Caco-2 (cell line): ENCODE measurements around the gene GNL2. TPM values are rescaled to one million over a fixed set of nuclear protein-coding genes. Genes with fewer than 3 reads are reported as not detected.
"Not testable (repeated sequence)": the region's sequence is repeated elsewhere in the genome, so short reads cannot be mapped to it uniquely, and the experiment has no call there.

Source experiments
- BruUV-seq: library from RNA; stranded (reverse); fragments of 400-500 nt; replicated peaks from 2 replicates; lab custom pipeline; 2021; lab: Mats Ljungman, UMichigan
- CTCF ChIA-PET: fragments of 300-600 bp; sonication (Branson Sonifier 250); formaldehyde crosslinking; loops from one replicate; lab custom pipeline; 2022; ENCODE audit warnings: antibody characterized with exemption; lab: Charles Lee
- POLR2A ChIA-PET: fragments of 300-600 bp; sonication (Branson Sonifier 250); formaldehyde crosslinking; loops from one replicate; lab custom pipeline; 2022; ENCODE audit warnings: antibody characterized with exemption; lab: Charles Lee
- DNase-seq, 2 experiments: peaks; one replicate each; pipeline versions ENCODE4 v3.0.0 to v3.0.0-alpha.2; 2020 to 2022
- H3K27me3 ChIP-seq: replicated peaks from 2 replicates; pipeline ENCODE4 v1.6.0; 2011; ENCODE audit warnings: low read length; ENCODE audit not compliant: control insufficient read depth, insufficient read depth
- H3K36me3 ChIP-seq: 2 replicates; pipeline ENCODE4 v1.5.1; 2011; ENCODE audit warnings: low read length; ENCODE audit not compliant: control insufficient read depth, insufficient read depth
- H3K4me1 ChIP-seq: fragments of 250-450 bp; sonication (Bioruptor Pico); 2 replicates; pipeline ENCODE4 v1.5.1; 2020; ENCODE audit warnings: mild to moderate bottlenecking
- H3K4me3 ChIP-seq: 2 replicates; pipeline ENCODE4 v1.5.1; 2011; ENCODE audit warnings: low read depth, mild to moderate bottlenecking, control low read depth, low read length
- H3K9me3 ChIP-seq: fragments of 250-450 bp; sonication (Bioruptor Pico); 2 replicates; pipeline ENCODE4 v1.5.1; 2020; ENCODE audit warnings: mild to moderate bottlenecking, moderate library complexity
- H3K27ac Mint-ChIP-seq: one replicate; pipeline ENCODE4 v1.8.0; 2022; ENCODE audit warnings: mixed read lengths; ENCODE audit not compliant: unreplicated experiment
- H3K27me3 Mint-ChIP-seq: one replicate; pipeline ENCODE4 v1.8.0; 2022; ENCODE audit warnings: mixed read lengths; ENCODE audit not compliant: insufficient read depth, unreplicated experiment
- H3K36me3 Mint-ChIP-seq: one replicate; pipeline ENCODE4 v1.8.0; 2022; ENCODE audit warnings: mild to moderate bottlenecking, mixed read lengths; ENCODE audit not compliant: insufficient read depth, unreplicated experiment
- H3K4me1 Mint-ChIP-seq: one replicate; pipeline ENCODE4 v1.8.0; 2022; ENCODE audit warnings: low read depth, mixed read lengths; ENCODE audit not compliant: unreplicated experiment
- H3K4me3 Mint-ChIP-seq: one replicate; pipeline ENCODE4 v1.8.0; 2022; ENCODE audit warnings: mild to moderate bottlenecking, moderate library complexity, mixed read lengths; ENCODE audit not compliant: unreplicated experiment
- H3K9me3 Mint-ChIP-seq: one replicate; pipeline ENCODE4 v1.8.0; 2022; ENCODE audit warnings: mixed read lengths; ENCODE audit not compliant: unreplicated experiment
- CTCF ChIP-seq, 2 experiments: fragments of 200-600 bp in 1 of 2; IDR thresholded peaks; 1 replicate in 1 of 2; 2 replicates in 1 of 2; pipeline versions ENCODE4 v1.5.1 to v1.8.0; 2011 to 2022; ENCODE audit warnings: antibody characterized with exemption in 1 of 2, control low read depth in 1 of 2, inconsistent platforms in 1 of 2, low read depth in 1 of 2, low read length in 1 of 2, mild to moderate bottlenecking in 1 of 2, moderate library complexity in 1 of 2; ENCODE audit not compliant: insufficient read depth in 1 of 2, severe bottlenecking in 1 of 2, unreplicated experiment in 1 of 2
- intact Hi-C: fragments of 100-400 bp; cut with micrococcal nuclease; formaldehyde crosslinking; loops from one replicate; pipeline ENCODE4 v1.10.0; 2022; ENCODE audit not compliant: unreplicated experiment
- total RNA-seq: library from RNA; stranded (reverse); gene quantifications from 2 replicates; pipeline ENCODE4 v1.2.3, GENCODE V29; 2022

GNL2 gene
- total RNA-seq, 1 experiment from 2014 or later, result 51.6 TPM

GRCh38 chr1:37545019-37545418, 50.7 kb downstream of the GNL2 start:
- H3K36me3 Mint-ChIP-seq, result peaks cover 59% of the 10 kb centered on the region
- H3K9me3 Mint-ChIP-seq, result no peaks in the 10 kb centered on the region
- Histone ChIP-seq H3K4me3 (no peak overlapping the region), H3K27me3 (no peaks in the 10 kb centered on the region), H3K36me3 (no peaks in the 10 kb centered on the region), H3K4me1 (no peaks in the 10 kb centered on the region), H3K9me3 (no peaks in the 10 kb centered on the region)
- ChIA-PET CTCF (no interaction called here), POLR2A (no interaction called here)
- no peak overlapping the region for H3K4me3 Mint-ChIP-seq
- H3K4me1 Mint-ChIP-seq, result no peaks in the 10 kb centered on the region
- DNase-seq, result no peak
- no TSS peak for BruUV-seq
- H3K27me3 Mint-ChIP-seq, result no peaks in the 10 kb centered on the region
- no peak for TF ChIP-seq CTCF (IDR thresholded peaks at IDR 0.05; ENCODE audit: insufficient read depth in 1 of 2, low read depth in 1 of 2, low read length in 1 of 2, severe bottlenecking in 1 of 2, unreplicated experiment in 1 of 2)
- no peak overlapping the region for H3K27ac Mint-ChIP-seq
- intact Hi-C loops, result no loop called here

DNA sequence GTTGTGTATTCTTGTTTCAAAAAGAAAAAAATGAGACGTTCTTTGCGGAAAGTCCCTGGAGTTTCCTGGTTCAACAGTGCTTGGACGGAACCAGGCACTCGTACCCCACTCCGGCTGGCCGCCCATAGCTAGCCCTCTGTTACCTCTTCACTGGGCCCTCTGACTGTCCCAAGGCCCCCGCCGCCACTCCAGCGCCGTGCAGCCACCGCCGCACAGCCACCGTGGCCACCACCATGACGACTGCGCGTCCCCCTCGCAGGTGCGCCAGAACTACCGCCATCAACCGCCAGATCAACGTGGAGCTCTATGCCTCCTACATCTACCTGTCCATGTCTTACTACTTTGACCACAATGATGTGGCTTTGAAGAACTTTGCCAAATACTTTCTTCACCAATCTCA, 51.2 kb downstream of the GNL2 start:
- H3K9me3 Mint-ChIP-seq, result no peaks in the 10 kb centered on the region
- ChIA-PET CTCF (no interaction called here), POLR2A (no interaction called here)
- no peak overlapping the region for H3K4me3 ChIP-seq
- no peak for DNase-seq
- no peak overlapping the region for H3K4me3 Mint-ChIP-seq
- H3K4me1 ChIP-seq, result no peaks in the 10 kb centered on the region
- no peak for TF ChIP-seq CTCF (IDR thresholded peaks at IDR 0.05; ENCODE audit: insufficient read depth in 1 of 2, low read depth in 1 of 2, low read length in 1 of 2, severe bottlenecking in 1 of 2, unreplicated experiment in 1 of 2)
- no peaks in the 10 kb centered on the region for H3K36me3 ChIP-seq
- H3K4me1 Mint-ChIP-seq, result no peaks in the 10 kb centered on the region
- BruUV-seq, result no TSS peak
- H3K36me3 Mint-ChIP-seq, result peaks cover 54% of the 10 kb centered on the region
- no peaks in the 10 kb centered on the region for H3K27me3 ChIP-seq
- intact Hi-C loops, result no loop called here
- H3K27ac Mint-ChIP-seq, result no peak overlapping the region
- H3K27me3 Mint-ChIP-seq, result no peaks in the 10 kb centered on the region
- no peaks in the 10 kb centered on the region for H3K9me3 ChIP-seq

DNA sequence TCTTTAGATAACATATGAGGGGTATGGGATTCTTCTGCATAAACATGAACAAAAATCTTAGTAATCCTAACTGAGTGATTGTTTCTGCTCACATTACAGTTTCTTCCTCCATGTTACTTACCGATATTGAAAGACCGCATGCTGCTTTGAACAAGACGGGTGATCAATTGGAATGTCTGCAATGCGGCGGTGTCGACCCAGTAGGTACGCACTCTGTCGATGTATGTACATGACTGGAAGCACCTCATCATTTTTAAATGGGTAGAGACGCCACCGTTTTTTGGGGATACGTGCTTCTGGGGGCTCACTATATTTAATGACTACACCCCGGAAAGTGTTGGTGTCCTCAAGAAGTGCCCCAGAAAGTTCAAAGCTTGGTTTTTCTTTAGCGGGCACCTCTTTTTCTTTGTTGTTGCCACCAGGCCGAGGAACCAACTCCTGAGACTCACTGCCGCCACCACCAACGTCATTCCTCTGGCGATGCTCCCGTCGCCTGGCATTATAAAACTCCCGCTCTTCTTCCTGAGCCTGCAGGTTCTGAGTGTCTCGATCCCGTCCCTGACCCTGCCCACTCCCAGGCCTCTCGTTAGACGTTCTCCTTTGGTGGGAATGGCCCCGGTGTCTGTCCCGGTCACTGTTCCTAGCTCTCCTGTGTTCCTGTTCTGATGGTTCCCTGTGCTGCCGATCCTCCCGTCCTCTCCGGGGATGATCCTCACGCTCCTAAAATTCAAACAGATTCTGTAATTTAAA, 55.5 kb downstream of the GNL2 start:
- no peaks in the 10 kb centered on the region; the same call in 1 of the 2 replicates for H3K36me3 ChIP-seq
- POLR2A ChIA-PET, result no interaction called here

DNA sequence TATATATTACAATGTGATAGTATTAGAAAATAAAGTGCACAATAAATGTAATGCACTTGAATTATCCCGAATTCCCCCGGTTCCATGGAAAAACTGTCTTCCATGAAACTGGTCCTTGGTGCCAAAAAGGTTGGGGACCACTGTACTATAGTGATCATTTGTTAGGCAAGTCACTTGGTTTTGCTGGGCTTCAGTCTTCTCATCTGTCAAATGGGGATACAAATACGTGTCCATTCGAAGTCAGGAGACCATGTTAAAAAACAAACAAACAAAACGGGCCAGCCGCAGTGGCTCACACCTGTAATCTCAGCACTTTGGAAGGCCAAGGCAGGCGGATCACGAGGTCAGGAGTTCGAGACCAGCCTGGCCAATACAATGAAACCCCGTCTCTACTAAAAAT, 56.6 kb downstream of the GNL2 start:
- DNase-seq, H3K27me3 Mint-ChIP-seq, H3K4me1 ChIP-seq, H3K27me3 ChIP-seq, H3K9me3 Mint-ChIP-seq, H3K27ac Mint-ChIP-seq, CTCF ChIA-PET, H3K36me3 ChIP-seq, BruUV-seq, H3K4me3 Mint-ChIP-seq, H3K4me3 ChIP-seq, H3K9me3 ChIP-seq, intact Hi-C loops: not testable (repeated sequence)
- Mint-ChIP-seq H3K4me1 (peaks cover 14% of the 10 kb centered on the region), H3K36me3 (peaks cover 35% of the 10 kb centered on the region)
- POLR2A ChIA-PET, result interaction anchor here (0.8 kb wide), 1 partner anchor 65 kb away, joined by 8 read pairs; no protein-coding TSS in a partner anchor

More for the DNA sequence above, 55.5 kb downstream of the GNL2 start:
- Mint-ChIP-seq H3K4me3 (no peak overlapping the region), H3K4me1 (peaks cover 6% of the 10 kb centered on the region), H3K36me3 (peaks cover 37% of the 10 kb centered on the region), H3K9me3 (no peaks in the 10 kb centered on the region), H3K27ac (no peak overlapping the region), H3K27me3 (no peaks in the 10 kb centered on the region)
- Histone ChIP-seq H3K27me3 (no peaks in the 10 kb centered on the region), H3K4me3 (no peak overlapping the region), H3K4me1 (no peaks in the 10 kb centered on the region), H3K9me3 (no peaks in the 10 kb centered on the region)
- DNase-seq, result no peak
- CTCF ChIA-PET, result no interaction called here
- intact Hi-C loops, result no loop called here
- no peak for TF ChIP-seq CTCF (IDR thresholded peaks at IDR 0.05; ENCODE audit: insufficient read depth in 1 of 2, low read depth in 1 of 2, low read length in 1 of 2, severe bottlenecking in 1 of 2, unreplicated experiment in 1 of 2)
- no TSS peak for BruUV-seq
